HUES48 (cell line): Measurements from ENCODE around the gene NUDT13.
"Not testable (repeated sequence)": the region's sequence is repeated elsewhere in the genome, so short reads cannot be mapped to it uniquely, and the experiment has no call there.

Experiments used
- H3K27ac ChIP-seq: one replicate; pipeline ENCODE4 v1.7.0; 2013; ENCODE audit warnings: low read depth, low read length, inconsistent platforms
- H3K27me3 ChIP-seq: 2 replicates; pipeline ENCODE4 v1.6.1; 2013; ENCODE audit warnings: mild to moderate bottlenecking, low read length; ENCODE audit not compliant: control insufficient read depth, insufficient read depth
- H3K36me3 ChIP-seq: 2 replicates; pipeline ENCODE4 v1.6.1; 2013; ENCODE audit warnings: low read length; ENCODE audit not compliant: control insufficient read depth, insufficient read depth
- H3K4me1 ChIP-seq: 2 replicates; pipeline ENCODE4 v1.6.1; 2013; ENCODE audit warnings: mild to moderate bottlenecking, low read length; ENCODE audit not compliant: control insufficient read depth, insufficient read depth
- H3K4me3 ChIP-seq: 2 replicates; pipeline ENCODE4 v1.5.1; 2013; ENCODE audit warnings: mild to moderate bottlenecking, low read depth, low read length
- H3K9ac ChIP-seq: 2 replicates; pipeline ENCODE4 v1.6.1; 2013; ENCODE audit warnings: mild to moderate bottlenecking, low read depth, low read length, moderate library complexity
- H3K9me3 ChIP-seq: 2 replicates; pipeline ENCODE4 v1.6.1; 2013; ENCODE audit warnings: low read length; ENCODE audit not compliant: control insufficient read depth, insufficient read depth

The NUDT13 gene

DNA sequence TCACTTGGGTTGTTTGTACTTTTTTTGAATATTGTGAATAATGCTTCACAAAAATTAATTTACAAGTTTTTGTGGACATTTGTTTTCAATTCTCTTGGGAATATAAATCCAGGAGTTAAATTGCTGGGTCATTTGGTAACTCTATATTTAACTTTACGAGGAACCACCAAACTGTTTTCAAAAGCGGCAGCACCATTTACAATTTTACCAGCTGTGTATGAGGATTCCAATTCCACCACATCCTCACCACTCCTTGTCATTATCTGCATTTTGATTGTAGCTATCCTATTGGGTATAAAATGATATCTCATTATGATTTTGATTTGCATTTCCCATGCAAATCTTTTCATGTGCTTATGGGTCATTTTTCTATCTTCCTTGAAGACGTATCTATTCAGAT, 4.0 kb upstream of the NUDT13 start:
- Histone ChIP-seq H3K4me1 (no peaks in the 10 kb centered on the region), H3K9ac (no peak overlapping the region), H3K27me3 (no peaks in the 10 kb centered on the region), H3K4me3 (no peak overlapping the region), H3K9me3 (peaks cover 5% of the 10 kb centered on the region; the same call in 1 of the 2 replicates), H3K27ac (no peak overlapping the region), H3K36me3 (no peaks in the 10 kb centered on the region)

DNA sequence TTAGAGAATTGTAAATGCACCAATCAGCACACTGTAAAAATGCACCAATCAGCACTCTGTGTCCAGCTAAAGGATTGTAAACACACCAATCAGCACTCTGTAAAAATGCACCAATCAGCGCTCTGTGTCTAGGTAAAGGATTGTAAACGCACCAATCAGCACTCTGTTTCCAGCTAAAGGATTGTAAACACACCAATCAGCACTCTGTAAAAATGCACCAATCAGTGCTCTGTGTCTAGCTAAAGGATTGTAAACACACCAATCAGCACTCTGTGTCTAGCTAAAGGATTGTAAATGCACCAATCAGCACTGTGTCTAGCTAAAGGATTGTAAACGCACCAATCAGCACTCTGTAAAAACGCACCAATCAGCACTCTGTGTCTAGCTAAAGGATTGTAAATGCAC, 1.0 kb upstream of the NUDT13 start:
- H3K9me3 ChIP-seq, H3K4me1 ChIP-seq: not testable (repeated sequence)

DNA sequence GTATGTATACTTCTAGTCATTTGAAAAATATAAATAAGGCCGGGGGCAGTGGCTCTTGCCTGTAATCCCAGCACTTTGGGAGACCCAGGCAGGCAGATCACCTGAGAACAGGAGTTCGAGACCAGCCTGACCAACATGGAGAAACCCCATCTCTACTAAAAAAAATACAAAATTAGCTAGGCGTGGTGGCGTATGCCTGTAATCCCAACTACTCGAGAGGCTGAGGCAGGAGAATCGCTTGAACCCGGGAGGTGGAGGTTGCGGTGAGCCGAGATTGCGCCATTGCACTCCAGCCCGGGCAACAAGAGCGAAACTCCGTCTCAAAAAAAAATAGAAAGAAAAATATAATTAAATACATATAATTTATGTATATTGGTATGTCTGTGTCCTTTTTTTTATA, 1.8 kb downstream of the NUDT13 start:
- H3K9ac ChIP-seq, H3K4me3 ChIP-seq, H3K9me3 ChIP-seq, H3K36me3 ChIP-seq, H3K27ac ChIP-seq, H3K4me1 ChIP-seq, H3K27me3 ChIP-seq: not testable (repeated sequence)

More for the DNA sequence above, 1.0 kb upstream of the NUDT13 start:
- not testable (repeated sequence) for H3K9ac ChIP-seq, H3K27ac ChIP-seq, H3K4me3 ChIP-seq, H3K36me3 ChIP-seq, H3K27me3 ChIP-seq

DNA sequence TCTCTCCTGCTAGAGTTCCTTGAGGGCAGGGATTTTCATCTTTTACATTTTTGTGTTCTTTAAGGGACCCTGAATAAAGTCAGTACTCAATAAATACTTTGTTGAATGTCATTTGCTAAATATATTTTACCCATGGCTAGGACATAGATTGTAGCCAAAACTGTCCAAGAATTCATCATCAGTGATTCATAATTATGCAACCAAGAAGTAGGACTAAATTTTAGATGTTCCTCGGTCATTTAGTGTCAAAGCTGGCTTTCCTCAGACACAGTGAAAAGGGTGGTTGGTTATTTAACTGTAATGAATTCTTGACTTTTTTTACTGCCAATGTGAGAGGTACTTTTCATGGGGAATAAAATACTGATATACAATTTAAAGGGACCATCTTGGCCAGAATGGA, 3.3 kb downstream of the NUDT13 start:
- H3K4me3 ChIP-seq: no peak overlapping the region
- no peak overlapping the region for H3K27ac ChIP-seq
- H3K9ac ChIP-seq: no peak overlapping the region
- H3K9me3 ChIP-seq: peaks cover 5% of the 10 kb centered on the region; the same call in 1 of the 2 replicates
- H3K36me3 ChIP-seq: no peaks in the 10 kb centered on the region
- H3K27me3 ChIP-seq: no peaks in the 10 kb centered on the region
- H3K4me1 ChIP-seq: peaks cover 10% of the 10 kb centered on the region

DNA sequence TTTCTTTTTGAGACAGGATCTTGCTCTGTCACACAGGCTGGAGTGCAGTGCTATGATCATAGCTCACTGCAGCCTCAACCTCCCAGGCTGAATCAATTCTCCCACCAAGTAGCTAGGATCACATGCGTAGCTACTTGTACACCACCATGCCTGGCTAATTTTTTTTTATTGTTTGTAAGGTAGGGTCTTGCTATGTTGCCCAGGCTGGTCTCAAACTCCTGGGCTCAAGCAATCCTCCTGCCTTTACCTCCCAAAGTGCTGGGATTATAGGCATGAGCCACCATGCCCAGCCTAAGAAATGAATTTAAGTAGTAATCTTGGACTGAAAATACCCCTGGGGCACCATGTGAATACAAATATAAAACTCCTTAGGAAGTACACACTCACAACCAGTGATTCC, 5.8 kb downstream of the NUDT13 start:
- Histone ChIP-seq H3K9ac (no peak overlapping the region), H3K27ac (no peak overlapping the region), H3K4me3 (no peak overlapping the region), H3K27me3 (no peaks in the 10 kb centered on the region), H3K4me1 (peaks cover 10% of the 10 kb centered on the region), H3K9me3 (no peaks in the 10 kb centered on the region), H3K36me3 (no peaks in the 10 kb centered on the region; the same call in 1 of the 2 replicates)

DNA sequence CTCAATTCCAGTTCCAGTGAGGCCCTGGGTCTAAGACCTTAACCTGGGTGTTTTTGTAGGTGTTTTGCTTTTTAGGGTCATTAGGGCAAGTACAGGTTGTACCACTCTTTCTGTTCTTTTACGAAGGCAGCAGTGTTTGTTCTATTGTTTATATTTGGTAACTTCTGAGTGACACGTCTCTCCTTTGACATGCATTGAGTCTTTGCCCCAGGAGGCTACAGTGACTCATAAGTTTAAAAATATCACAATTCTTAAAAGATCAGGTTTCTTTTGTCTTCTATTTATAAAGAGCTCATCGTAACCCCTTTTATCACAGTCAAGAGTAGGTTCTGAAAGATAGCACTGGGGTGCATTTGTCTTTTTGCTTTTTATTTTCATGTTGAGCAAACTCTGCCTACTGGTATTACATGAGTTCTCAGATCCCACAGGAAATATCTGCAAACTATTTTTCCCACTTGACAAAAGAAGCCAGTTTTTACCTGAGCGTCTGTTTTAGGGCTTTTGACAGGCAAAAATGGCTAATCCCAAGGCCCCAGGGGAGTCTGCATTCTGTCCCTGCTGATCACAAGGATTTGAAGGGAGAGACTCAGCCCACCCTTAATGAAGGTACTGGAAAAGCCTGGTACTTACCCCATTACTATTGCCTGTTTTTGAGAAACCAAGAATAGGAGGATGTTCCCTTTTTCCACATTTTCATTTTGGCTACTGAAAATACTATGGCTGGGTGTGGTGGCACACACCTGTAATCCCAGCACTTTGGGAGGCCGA, 7.9 kb downstream of the NUDT13 start:
- Histone ChIP-seq H3K9ac (peak overlapping the region; percentile 25; the same call in 1 of the 2 replicates), H3K4me3 (peak overlapping the region; percentile 3; the same call in 1 of the 2 replicates), H3K4me1 (peaks cover 10% of the 10 kb centered on the region), H3K27me3 (no peaks in the 10 kb centered on the region), H3K9me3 (no peaks in the 10 kb centered on the region), H3K36me3 (no peaks in the 10 kb centered on the region; the same call in 1 of the 2 replicates), H3K27ac (peak overlapping the region; percentile 93)

DNA sequence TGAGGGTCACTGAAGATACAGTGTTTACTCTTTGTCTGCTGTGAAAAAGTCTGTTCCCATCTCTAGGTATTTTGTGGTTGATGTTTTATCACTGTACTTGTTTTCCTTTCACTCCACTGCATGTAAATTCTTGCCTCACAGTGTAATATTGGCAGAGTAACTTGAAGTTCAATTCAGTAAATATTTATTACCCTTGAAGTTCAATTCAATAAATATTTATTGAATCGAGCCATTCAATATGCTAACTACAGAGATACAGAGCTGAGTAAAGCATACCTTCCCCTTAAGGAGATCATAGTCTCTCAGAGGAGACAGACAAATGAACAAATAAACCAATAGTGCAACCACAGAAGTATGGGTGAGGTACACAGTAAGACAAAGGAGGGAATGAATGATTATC, 9.2 kb downstream of the NUDT13 start:
- Histone ChIP-seq H3K9ac (no peak overlapping the region), H3K4me3 (no peak overlapping the region), H3K27ac (peak overlapping the region; percentile 0), H3K36me3 (peaks cover 6% of the 10 kb centered on the region), H3K4me1 (peaks cover 10% of the 10 kb centered on the region), H3K9me3 (no peaks in the 10 kb centered on the region), H3K27me3 (no peaks in the 10 kb centered on the region)

DNA sequence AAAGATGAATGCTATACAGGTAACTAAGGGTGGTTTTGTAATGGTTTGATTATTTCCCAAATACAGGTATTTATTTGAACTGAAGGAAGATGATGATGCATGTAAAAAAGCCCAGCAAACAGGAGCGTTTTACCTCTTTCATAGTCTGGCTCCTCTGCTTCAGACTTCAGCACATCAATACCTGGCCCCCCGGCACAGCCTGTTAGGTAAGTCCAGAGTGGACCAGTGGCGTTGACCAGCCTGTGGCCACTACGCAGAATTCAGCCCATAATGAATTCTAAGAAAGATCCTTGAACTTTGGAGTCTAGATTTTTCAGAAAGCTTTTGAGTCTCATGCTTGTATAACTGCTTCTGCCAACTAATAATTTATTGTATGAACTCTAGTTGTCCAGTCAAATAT, 9.7 kb downstream of the NUDT13 start:
- H3K36me3 ChIP-seq: peaks cover 10% of the 10 kb centered on the region
- peaks cover 10% of the 10 kb centered on the region for H3K4me1 ChIP-seq
- H3K27me3 ChIP-seq: no peaks in the 10 kb centered on the region
- H3K27ac ChIP-seq: no peak overlapping the region
- H3K9me3 ChIP-seq: no peaks in the 10 kb centered on the region
- H3K9ac ChIP-seq: no peak overlapping the region
- no peak overlapping the region for H3K4me3 ChIP-seq

DNA sequence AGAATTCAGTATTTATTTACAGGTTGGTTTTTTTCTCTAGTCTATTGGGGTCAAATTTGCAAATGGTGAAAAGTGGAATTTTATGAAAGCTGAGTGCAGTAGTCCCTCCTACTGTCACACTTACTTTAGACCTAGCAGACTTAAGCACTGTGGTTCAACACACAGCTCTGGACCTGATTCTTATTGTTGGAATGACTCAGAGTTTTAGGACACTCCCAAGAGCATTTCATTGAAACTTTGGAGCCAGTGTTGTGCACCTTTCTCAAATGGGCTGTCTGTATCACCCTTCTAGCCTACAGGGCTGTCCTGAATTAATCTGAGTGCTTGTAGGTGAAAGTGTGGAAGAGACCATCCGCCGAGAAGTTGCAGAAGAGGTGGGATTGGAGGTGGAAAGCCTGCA, 16.1 kb downstream of the NUDT13 start:
- peaks cover 48% of the 10 kb centered on the region for H3K36me3 ChIP-seq
- no peak overlapping the region for H3K4me3 ChIP-seq
- no peaks in the 10 kb centered on the region for H3K9me3 ChIP-seq
- H3K4me1 ChIP-seq: no peaks in the 10 kb centered on the region
- no peak overlapping the region for H3K27ac ChIP-seq
- H3K9ac ChIP-seq: no peak overlapping the region
- H3K27me3 ChIP-seq: no peaks in the 10 kb centered on the region

DNA sequence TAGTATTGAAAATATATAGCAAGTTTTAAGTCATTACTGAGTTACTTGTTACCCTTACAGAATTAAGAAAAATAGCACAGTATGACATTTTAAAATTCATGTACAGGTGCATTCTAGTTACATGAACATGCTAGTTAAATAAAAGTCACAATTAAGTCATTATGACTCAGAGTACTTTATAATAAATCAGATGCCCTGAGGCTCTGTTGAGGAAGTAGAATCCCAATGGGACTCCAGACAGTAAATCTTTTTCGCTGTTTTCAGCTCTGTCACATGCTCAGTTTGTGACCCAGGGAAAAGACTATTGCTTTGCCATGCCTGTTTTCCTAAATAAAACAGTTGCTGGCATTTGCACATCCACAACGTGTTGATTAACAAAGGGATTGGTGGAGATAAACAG, 21.0 kb downstream of the NUDT13 start:
- H3K9ac ChIP-seq: no peak overlapping the region
- no peak overlapping the region for H3K4me3 ChIP-seq
- H3K4me1 ChIP-seq: no peaks in the 10 kb centered on the region
- H3K36me3 ChIP-seq: peaks cover 78% of the 10 kb centered on the region
- H3K27me3 ChIP-seq: no peaks in the 10 kb centered on the region
- H3K27ac ChIP-seq: no peak overlapping the region
- no peaks in the 10 kb centered on the region for H3K9me3 ChIP-seq

DNA sequence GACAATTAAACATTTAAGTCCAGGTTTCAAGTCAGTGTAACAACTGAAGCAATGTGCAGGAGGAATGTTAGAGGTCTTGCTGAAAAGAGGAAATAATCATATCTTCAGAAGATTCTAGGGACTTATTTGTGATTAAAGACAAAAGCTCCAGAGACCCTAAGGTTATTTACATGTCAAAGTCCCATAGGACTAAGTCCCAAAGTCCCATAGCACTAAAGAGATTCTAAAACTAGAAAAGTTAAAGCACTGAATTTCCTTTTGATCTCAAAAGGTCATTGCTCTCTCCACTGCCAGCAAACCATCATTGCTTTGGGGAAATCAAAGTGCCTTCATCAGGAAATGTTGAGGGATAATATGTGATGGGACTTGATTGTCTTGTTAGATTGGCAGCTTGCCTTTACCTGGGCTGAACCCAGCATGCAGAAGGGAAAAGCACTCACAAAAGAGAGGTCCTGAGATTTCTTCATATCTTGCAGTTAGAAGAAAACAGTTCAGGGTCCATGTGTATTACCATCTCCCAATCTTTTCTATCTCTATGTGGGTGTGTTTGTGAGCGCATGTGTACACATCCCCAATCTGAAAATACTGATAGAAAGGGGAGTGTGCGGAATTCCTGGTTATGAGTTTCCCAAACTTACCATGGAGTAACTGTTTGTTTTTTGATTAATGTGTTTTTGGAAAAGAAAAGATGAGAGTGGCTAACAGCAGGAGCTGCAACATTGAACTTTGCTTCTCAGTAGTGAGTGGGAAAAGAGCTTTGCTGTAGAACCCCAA, 21.8 kb downstream of the NUDT13 start:
- Histone ChIP-seq H3K27ac (no peak overlapping the region), H3K9me3 (no peaks in the 10 kb centered on the region), H3K4me3 (no peak overlapping the region), H3K9ac (no peak overlapping the region), H3K4me1 (no peaks in the 10 kb centered on the region), H3K27me3 (no peaks in the 10 kb centered on the region), H3K36me3 (peaks cover 82% of the 10 kb centered on the region)
